HG02852 (cell line): ENCODE results near the gene APOBEC3A.
A peak's percentile ranks its signal among the peaks of the same experiment; 100 is the strongest.
"Not testable (repeated sequence)": the region's sequence is repeated elsewhere in the genome, so short reads cannot be mapped to it uniquely, and the experiment has no call there.

Source experiments
- ATAC-seq: cut with Tn5 transposase; IDR thresholded peaks from one replicate; pipeline ENCODE4 v1.9.1; 2021; ENCODE audit warnings: mild to moderate bottlenecking, moderate library complexity; ENCODE audit not compliant: unreplicated experiment

APOBEC3A gene

GRCh38 chr22:38977289-38977688, 19.9 kb downstream of the APOBEC3A start:
- not testable (repeated sequence) for ATAC-seq

DNA sequence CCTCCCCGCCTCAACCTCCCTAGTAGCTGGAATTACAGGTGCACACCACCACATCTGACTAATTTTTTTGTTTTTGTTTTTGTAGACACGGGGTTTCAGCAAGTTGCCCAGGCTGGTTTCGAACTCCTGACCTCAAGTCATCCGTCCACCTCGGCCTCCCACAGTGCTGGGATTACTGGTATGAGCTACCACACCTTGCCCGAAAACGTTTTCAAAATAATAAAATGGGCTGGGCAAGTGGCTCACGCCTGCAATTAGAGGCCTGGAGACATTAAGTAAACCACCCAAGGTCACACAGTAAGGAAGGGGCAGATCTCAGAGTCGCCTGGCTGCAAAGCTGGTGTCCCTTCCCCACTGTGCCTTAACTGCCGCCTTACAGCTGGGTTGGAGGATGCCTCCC, 23.2 kb downstream of the APOBEC3A start:
- not testable (repeated sequence) for ATAC-seq

- peak; percentile 23 for ATAC-seq
These were observed 23.9 kb downstream of the APOBEC3A start for GRCh38 chr22:38981005-38981991.

DNA sequence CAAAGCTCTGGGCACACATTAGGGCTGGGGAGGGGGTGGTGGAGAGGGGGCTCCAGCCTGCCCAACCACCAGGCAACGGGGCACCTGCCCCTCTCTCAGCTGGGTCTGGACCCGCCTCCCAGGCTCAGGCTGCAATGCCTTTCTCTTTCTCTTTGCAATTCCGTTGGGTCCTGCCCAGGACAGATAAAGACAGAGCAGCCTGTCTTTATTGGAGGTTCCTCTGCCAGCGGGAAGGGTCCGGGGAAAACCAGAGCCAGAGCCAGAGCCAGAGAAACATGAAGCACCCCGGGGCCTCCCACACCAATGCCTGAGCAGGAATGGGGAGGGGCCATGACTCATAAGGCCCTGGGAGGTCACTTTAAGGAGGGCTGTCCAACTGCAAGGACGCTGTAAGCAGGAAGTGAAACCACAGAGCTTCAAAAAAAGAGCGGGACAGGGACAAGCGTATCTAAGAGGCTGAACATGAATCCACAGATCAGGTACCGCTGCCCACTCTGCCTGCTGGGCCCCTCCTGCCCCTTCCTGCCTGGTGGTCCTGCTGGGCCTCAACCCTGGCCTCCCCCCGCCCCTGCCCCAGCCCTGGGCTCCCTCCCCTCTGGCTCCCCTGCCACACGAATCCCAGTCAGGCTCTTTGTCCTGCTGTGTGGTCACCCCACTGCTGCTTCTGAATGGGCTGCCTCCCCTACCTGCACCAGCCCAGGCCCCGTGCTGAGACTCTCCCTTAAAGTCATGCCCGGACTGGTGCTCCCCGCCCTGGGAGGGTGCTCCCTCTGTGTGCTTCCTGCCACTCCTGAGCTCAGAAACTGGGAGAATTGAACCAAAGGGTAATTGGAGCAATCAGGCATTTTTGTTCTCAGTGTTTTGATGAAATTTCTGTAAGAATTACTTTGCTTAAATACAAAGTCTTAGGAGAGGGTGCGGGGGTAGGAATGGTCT, 24.9 kb downstream of the APOBEC3A start, which contains the start of gene APOBEC3B:
Gene APOBEC3B, plus strand, starts transcription at position 356 of the 936 bp plus-strand sequence. Its CDS starts 107 bp downstream, at position 463.
- peak; percentile 65 for ATAC-seq

GRCh38 chr22:38984224-38984623, 26.8 kb downstream of the APOBEC3A start:
- no peak for ATAC-seq

DNA sequence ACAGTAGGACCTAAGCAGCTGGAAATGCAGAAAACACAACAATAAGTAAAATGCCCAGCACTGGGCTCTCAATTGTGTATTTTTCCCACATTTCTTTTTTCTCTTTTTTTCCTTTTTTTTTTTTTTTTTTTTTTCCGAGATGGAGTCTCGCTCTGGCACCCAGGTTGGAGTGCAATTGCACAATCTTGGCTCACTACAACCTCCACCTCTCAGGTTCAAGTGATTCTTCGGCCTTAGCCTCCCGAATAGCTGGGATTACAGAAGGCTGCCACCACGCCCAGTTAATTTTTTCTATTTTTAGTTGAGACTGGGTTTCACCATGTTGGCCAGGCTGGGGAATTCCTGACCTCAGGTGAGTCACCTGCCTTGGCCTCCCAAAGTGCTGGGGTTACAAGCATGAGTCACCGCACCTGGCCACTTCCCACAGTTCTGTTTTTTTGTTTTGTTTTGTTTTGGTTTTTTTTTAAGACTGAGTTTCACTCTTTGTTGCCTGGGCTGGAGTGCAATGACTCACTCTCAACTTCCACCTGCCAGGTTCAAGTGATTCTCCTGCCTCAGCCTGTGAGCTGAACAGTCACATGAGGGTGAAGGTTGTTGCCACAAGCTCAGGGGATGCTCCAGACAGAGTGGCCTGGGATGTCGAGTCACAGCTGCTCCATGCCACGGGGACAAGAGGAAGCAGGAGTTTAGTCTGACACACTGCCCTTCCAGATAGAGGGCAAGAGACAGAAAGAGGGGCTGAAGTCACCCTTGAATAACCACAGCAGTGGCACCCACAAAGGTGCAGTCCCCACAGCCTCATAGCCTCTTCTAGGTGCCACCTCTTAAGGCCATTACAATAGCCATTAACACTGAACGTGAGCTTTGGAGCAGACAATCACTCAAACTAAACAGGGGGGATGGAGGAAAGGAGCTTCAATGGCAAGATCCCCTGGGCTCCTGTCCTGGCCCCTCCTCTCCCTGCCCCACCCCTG, 27.7 kb downstream of the APOBEC3A start:
- peak; percentile 60 for ATAC-seq

GRCh38 chr22:38986629-38987028, 29.2 kb downstream of the APOBEC3A start:
- no peak for ATAC-seq

DNA sequence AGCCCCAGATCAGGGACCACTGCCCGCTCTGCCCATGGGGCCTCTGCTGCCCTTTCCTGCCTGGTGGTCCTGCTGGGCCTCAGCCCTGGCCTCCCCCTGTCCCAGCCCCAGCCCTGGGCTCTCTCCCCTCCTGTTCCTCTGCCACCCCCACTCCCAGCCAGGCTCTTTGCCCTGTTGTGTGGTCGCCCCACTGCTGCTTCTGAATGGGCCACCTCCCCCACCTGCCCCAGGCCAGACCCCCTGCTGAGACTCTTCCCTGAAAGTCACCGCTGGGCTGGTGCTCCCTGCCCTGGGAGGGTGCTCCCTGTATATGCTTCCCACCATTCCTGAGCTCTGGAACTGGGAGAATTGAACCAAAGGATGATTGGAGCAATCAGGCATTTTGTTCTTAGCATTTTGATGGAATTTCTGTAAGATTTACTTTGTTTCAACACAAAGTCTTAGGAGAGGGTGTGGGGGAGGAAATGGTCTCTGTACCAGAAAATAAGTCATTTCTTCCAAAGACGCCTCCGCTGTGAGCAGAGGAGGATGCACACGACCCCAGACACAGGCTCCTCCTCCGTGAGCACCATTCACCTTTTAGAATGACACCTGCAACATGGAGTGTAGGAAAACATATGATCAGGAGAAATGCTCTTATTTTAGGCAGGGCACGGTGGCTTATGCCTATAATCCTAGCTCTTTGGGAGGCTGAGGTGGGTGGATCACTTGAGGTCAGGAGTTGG, 29.9 kb downstream of the APOBEC3A start:
- no peak for ATAC-seq

DNA sequence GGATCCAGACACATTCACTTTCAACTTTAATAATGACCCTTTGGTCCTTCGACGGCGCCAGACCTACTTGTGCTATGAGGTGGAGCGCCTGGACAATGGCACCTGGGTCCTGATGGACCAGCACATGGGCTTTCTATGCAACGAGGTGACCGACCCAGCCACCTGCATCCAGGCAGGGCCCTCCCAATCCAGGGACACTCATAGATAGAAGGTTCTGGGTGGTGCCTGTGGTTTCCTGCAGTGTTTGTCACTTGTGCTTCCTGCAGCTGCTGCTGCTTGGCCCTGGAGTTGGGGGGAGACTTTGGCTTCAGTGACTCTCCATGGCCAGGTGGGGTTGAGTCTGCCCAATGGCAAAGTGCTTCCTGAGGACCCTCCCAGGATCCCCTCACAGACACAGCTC, 32.1 kb downstream of the APOBEC3A start:
- ATAC-seq, result no peak

DNA sequence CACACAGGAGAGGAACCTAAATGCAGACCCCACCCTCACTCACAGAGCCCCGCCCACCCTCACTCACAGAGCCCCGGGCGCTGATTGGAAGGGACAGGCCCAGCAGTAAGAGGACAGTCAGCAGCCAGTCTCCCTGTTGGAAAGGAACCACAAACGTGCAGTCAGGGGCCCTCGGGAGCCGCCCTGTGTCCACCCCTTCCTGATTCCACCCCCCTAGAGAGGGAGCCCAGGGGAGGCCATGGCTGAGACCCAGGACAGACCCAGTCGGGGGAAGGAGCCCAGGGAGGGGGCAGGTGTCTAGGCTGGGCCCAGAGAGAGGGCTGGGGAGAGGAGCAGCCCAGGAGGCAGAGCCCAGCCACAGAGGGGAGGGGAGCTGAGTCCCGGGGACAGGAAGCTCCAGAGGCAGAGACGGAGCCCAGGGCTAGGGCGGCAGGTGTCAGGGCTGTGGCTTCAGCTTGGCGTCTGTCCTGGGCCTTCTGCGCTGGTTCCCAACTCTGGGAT, 35.5 kb downstream of the APOBEC3A start:
- not testable (repeated sequence) for ATAC-seq

- no peak for ATAC-seq
These were observed 38.7 kb downstream of the APOBEC3A start for GRCh38 chr22:38996105-38996504.

DNA sequence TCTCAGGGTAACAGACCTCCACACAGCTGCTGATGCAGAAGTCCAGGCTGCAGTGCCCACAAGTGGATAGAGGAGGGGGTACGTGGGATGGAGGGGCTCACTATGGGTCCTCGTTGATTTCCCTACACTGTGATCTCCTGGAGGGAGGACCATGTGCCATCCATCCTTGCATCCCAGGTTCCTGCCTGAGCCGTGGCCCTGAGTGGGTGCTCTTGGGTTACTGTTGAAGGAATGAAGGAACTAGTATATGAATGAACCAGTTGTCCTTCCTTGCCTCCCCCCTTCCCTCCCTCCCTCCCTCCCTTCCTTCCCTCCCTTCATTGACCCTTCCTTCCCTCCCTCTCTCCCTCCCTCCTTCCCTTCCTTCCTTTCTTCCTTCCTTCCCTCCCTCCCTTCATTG, 40.1 kb downstream of the APOBEC3A start:
- no peak for ATAC-seq

DNA sequence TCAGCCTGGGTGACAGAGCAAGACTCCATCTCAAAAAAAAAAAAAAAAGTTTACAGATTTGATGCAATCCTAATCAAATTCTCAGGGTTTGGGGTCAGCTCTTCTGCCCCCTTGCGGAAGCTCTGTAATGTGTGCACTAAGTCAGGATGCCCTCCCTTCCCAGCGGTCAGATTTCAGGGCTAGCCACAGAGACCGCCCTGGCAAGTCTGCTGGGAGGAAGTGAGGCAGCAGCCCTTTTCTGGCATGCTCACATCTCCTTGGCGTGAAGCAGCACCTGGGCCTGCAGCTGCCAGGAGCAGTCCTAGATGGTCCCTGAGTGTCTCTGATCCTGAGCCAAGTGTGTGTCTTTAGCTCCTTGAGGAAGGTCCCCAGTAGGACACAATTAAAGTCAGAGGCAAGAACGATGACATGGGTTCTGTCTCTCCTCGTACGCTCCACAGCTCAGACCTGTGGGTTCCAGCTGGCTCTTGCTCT, 45.8 kb downstream of the APOBEC3A start:
- ATAC-seq, result no peak

DNA sequence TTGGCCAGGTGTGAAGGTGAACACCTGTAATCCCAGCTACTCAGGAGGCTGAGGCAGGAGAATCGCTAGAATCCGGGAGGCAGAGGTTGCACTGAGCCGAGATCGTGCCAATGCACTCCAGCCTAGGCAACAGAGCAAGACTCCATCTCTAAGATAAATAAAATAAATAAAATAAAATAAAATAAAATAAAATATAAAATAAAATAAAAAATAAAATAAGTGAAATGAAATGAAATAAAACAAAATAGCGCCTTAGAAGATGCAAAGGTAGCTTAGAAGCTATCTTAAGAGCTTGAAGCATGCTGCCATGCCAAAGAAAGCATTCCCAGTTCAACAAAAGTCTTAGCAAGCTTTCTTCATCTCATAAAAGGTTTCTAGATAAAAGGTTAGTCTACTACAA, 49.8 kb downstream of the APOBEC3A start:
- ATAC-seq, result no peak

- not testable (repeated sequence) for ATAC-seq
These were observed 51.0 kb downstream of the APOBEC3A start for GRCh38 chr22:39008271-39008850.

DNA sequence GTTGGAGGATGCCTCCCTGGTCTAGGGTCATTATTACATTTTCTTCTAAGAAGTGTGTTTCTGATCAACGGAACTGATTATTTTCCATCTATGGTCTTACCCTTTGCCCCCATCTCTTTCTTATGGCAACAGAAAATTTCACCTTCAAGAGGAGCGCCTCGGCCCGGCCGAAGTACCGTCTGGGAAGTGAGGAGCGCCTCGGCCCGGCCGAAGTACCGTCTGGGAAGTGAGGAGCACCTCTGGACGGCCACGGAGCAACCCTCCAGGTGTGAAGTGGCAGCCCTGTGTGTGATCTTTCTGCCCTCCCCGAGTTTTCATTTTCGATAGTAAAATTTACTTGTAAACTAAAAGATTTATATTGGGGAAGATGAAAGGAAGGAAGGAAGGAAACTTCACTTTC, 53.5 kb downstream of the APOBEC3A start:
- ATAC-seq, result no peak
